ENCODE results near the gene SGK2.

SGK2 gene

GRCh38 chr20:43535370-43536004, 23.3 kb upstream of the SGK2 start:
- DNase-seq (ENCODE audit: extremely low read depth in 1 of 2, low read depth in 1 of 2), result no peak

- no peak for DNase-seq (ENCODE audit: extremely low read depth in 1 of 2, low read depth in 1 of 2)
Measured at GRCh38 chr20:43536041-43536816, 22.6 kb upstream of the SGK2 start.

- DNase-seq (ENCODE audit: extremely low read depth in 1 of 2, low read depth in 1 of 2), result no peak
Measured at GRCh38 chr20:43536817-43537440, 21.9 kb upstream of the SGK2 start.

DNA sequence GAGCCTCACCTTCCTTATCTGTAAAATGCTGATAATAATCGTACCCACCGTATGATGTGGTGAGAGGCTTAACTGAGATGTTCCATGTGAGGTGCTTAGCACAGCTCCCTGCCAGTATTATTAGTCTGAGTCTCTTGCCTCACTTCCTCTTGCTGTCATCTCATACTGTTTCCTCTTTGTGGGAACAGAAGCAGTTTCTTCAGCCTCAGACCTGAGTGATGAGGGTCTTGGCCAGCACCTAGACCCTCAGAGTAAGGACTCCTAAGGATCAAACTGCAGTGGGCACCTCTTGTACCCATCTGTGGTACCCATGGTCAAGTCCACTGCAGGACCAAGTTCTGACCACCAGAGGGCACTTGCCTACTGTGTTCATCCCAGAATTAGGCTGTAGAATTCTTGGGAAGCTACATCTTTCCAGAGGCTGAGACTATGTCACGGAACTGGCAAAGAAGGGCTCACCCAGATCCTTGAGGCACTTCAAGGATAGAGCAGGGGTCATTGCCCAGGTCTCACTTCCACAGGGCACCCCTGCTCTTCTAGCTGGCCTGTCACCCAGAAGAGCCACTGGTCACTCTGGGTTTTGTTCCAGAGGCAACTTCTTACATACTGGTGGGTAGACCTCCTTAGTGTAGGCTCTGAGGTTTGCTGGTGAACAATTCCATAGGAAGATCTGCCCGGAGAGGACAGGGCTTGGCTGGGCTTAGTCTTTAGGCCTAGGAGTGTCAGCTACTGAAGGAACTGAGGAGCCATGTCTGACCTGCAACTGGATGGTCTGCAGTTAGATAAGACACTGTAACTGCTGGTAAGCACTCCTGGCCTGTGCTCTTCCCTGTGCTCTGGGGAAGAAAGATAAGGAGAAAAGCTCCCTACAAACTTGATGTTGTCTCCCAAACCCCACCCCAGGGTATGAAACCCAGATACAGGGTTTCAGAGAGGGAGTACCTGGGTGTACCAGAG, 20.6 kb upstream of the SGK2 start:
- peak in 1 of 2 donors; percentile 13 for DNase-seq (ENCODE audit: extremely low read depth in 1 of 2, low read depth in 1 of 2)

GRCh38 chr20:43538878-43539700, 19.7 kb upstream of the SGK2 start:
- DNase-seq (ENCODE audit: extremely low read depth in 1 of 2, low read depth in 1 of 2), result no peak

DNA sequence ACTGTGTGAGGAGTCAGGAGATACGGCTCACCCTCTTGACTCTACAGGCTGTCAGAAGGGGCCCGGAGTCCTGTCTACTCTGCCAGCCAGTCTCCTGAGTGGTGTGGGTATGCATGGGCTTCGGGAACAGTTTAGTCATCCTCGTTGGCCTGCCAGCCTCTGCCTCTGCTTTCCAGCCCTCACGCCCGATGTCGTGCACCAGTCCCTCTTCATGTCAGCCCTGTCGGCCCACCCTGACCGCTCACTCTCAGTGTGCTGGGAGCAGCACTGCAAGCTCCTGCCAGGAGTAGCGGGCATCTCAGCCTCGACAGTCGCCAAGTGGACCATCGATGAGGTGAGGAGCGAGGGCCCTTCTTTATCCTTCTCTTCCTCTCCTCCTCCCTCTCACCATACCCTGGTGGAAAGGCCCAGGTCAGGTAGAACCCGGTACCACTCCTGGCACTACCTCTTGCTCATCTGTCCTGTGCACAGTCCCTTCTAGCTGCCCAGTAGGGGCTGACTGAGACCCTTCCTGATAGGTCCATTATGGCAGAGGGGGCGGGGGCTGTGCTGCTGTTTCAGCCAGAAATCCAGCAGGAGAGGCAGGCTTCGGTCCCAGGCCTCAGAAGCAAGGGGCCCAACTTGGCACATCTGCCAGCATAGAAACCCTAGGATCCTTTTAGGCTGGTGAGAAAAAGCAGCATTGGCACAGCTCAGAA, 18.7 kb upstream of the SGK2 start:
- no peak for DNase-seq (ENCODE audit: extremely low read depth in 1 of 2, low read depth in 1 of 2)

- DNase-seq (ENCODE audit: extremely low read depth in 1 of 2, low read depth in 1 of 2), result no peak
Measured at GRCh38 chr20:43540673-43541060, 18.2 kb upstream of the SGK2 start.

- no peak for DNase-seq (ENCODE audit: extremely low read depth in 1 of 2, low read depth in 1 of 2)
Measured at GRCh38 chr20:43541214-43541613, 17.6 kb upstream of the SGK2 start.

- no peak for DNase-seq (ENCODE audit: extremely low read depth in 1 of 2, low read depth in 1 of 2)
Measured at GRCh38 chr20:43542161-43542560, 16.7 kb upstream of the SGK2 start.

GRCh38 chr20:43542674-43543073, 16.2 kb upstream of the SGK2 start:
- no peak for DNase-seq (ENCODE audit: extremely low read depth in 1 of 2, low read depth in 1 of 2)

DNA sequence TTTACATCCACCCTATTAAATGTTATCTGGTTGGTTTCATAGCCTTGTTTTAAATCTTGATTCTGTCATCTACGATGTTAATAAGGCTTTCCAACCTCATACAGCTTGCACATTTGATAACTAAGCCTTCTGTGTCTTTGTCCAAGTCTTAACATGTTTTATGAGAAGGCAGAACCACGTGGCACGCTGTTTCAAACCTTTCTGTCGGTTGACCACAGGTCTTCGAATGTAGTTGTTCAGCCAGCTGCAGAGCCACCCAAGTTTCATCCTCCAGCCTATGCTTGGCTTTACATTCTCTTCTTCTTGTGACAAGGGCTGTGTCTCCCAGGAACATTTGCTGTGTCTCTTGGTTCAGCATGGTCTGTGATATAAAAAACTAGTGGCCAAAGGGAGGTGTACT, 15.7 kb upstream of the SGK2 start:
- no peak for DNase-seq (ENCODE audit: extremely low read depth in 1 of 2, low read depth in 1 of 2)

GRCh38 chr20:43544501-43544900, 14.3 kb upstream of the SGK2 start:
- DNase-seq (ENCODE audit: extremely low read depth in 1 of 2, low read depth in 1 of 2), result no peak

DNA sequence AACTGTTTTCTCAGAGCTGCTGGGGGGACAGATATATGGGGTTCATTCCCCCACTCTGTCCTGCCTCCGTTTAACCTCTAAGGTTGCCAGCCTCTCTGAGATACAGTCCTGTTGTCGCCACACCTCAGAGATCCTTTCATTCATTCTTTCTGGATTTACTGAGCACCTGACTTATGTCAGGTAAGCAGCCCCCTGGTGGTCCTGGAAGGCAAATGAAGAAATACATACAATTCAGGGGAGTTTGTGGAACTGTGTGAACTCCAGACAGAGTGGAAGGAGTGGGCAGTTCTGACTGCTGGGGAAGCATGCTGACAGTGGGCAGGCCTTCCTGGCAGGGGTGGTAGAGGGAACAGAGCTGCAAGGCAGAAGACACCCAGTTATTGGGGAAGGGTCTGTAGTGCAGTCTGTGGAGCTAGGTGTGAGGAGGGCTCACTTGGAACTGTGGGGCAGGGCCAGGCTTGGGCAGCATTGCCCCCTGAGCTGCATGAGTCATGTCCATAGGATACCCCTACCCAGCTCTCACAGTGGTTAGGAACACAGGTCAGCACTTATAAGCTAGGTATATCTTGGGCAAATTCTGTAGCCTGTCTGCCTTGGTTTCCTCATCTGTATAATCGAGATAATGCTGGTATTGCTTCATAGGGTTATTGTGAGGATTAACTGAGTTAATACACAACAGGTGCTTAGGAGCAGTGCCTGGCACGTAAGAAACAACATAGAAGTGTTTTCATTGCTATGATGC, 12.8 kb upstream of the SGK2 start:
- no peak for DNase-seq (ENCODE audit: extremely low read depth in 1 of 2, low read depth in 1 of 2)

DNA sequence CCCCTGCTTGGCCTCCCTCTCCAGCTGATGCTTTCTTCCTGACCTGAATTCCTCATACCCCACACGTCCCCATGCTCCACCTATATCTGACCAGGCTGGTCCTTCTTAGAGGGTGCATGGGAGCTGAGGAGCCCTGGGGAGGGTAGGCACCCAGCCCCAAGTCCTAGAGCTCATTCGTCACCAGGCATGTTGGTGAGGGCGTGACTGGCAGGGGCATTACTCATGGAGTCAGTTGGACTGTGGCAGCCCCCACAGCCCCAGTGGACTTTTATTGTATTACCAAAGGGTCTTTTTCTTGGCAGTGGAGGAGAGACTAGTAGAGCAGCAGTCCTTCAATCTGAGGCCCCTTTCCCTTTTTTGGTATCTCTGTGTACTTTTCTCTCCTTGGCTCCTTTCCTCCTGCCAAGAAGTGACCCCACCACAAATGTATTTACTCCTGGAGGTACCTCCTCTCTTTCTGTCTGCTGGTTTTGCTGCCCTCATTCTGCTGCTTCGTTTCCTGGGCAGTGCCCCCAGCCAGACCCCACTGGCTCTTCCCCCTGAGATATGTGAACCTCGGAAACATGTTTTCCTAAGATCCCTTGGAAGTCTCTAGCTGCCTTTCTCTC, 10.4 kb upstream of the SGK2 start:
- DNase-seq (ENCODE audit: extremely low read depth in 1 of 2, low read depth in 1 of 2), result no peak

DNA sequence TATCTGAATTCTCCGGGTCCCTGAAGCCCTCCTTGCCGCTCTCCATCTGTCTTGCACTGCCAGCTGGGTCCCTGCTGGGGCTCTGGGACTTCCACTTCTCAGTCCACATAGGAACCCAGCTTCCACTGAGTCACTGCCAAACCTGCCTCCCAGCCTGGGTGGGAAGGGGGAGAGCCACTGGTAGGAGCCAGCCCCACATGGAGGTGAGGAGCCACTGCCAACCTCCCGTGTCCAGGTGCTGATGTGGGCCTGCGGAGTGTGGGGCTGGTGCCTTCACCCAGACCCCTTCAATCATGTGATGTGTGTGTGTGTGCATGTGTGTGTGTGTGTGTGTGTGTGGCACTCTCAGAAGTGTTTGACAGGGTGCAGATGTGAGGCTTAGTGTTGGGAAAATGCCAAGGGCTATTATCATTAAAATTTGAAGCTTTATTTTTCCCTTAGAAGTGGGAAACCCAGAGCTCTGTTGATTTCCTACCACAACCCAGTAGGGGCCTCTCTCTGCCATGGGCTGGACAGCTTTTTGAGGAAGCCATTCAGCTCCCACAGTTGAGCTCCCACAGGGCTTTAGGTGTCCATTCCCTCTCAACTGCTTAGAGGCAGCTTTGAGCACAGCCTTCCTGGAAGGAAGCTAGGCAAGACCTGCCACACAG, 9.3 kb upstream of the SGK2 start:
- DNase-seq (ENCODE audit: extremely low read depth in 1 of 2, low read depth in 1 of 2), result no peak

DNA sequence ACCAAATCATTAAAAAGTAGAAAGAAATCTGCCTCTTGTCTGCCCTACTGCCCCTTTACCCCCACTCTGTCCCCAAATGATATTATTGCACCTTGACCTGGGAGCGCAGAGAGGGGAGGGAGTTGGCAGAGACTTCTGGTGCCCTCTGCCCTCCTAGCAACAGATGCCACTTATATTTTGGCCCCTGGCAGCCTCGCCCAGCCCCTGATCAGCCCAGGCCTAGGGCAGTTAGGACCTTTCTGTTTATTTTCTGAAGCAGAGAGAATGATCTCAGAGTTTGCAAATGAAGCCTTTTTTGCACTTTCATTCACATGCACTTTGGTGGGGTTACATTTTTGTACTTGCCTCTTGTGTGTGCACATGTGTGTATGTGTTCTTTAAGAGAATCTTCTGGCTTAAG, 8.4 kb upstream of the SGK2 start:
- DNase-seq (ENCODE audit: extremely low read depth in 1 of 2, low read depth in 1 of 2), result no peak

DNA sequence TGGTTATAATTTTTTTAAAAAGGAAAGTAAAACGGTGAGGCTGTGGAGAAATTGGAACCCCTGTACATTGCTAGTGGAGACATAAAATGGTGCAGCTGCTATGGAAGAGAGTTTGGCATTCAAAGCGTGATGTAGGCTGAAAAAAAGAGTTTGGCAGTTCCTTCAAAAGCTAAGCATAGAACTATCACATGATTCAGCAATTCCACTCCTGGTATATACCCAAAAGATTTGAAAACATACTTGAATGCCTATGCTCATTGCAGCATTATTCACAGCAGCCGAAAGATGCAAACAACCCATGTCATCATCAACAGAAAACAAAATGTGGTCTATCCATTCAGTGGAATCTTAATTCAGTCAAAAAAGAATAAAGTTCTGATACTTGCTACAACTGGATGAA, 4.5 kb upstream of the SGK2 start:
- no peak for DNase-seq (ENCODE audit: extremely low read depth in 1 of 2, low read depth in 1 of 2)
